Stimulated activated CD4-positive, alpha-beta T cell treated with anti-CD3 and anti-CD28 coated beads, TNF-alpha, amount 100 ng/mL, for 24 hours (primary cell): ENCODE data around the gene IGF1R.

Source experiments
- DNase-seq, 3 experiments: peaks; one replicate each; pipeline ENCODE4 v3.0.0-alpha.2; 2020; ENCODE audit warnings: low read depth in 3 of 3

Gene IGF1R

GRCh38 chr15:98796685-98797357 lies 148.5 kb downstream of the IGF1R start:
- no peak for DNase-seq

- DNase-seq, result no peak
These were observed 150.1 kb downstream of the IGF1R start for GRCh38 chr15:98798375-98798893.

- no peak for DNase-seq
These were observed 151.4 kb downstream of the IGF1R start for GRCh38 chr15:98799461-98800390.

- no peak for DNase-seq
These were observed 152.3 kb downstream of the IGF1R start for GRCh38 chr15:98800437-98801233.

- no peak for DNase-seq
These were observed 152.9 kb downstream of the IGF1R start for GRCh38 chr15:98801234-98801561.

GRCh38 chr15:98802187-98802586 lies 153.8 kb downstream of the IGF1R start:
- DNase-seq, result no peak

GRCh38 chr15:98803228-98804056 lies 155.1 kb downstream of the IGF1R start:
- no peak for DNase-seq

- DNase-seq, result no peak
These were observed 155.7 kb downstream of the IGF1R start for GRCh38 chr15:98804057-98804380.

GRCh38 chr15:98805434-98806274 lies 157.3 kb downstream of the IGF1R start:
- no peak for DNase-seq

GRCh38 chr15:98806275-98806895 lies 158.0 kb downstream of the IGF1R start:
- no peak for DNase-seq

- DNase-seq, result no peak
These were observed 158.9 kb downstream of the IGF1R start for GRCh38 chr15:98807262-98807661.

GRCh38 chr15:98809273-98809672 lies 160.9 kb downstream of the IGF1R start:
- no peak for DNase-seq

- DNase-seq, result no peak
These were observed 164.5 kb downstream of the IGF1R start for GRCh38 chr15:98812716-98813446.

GRCh38 chr15:98813951-98814350 lies 165.6 kb downstream of the IGF1R start:
- no peak for DNase-seq

- no peak for DNase-seq
These were observed 166.9 kb downstream of the IGF1R start for GRCh38 chr15:98815207-98815606.

GRCh38 chr15:98817745-98818144 lies 169.4 kb downstream of the IGF1R start:
- no peak for DNase-seq

GRCh38 chr15:98823012-98823458 lies 174.7 kb downstream of the IGF1R start:
- no peak for DNase-seq

GRCh38 chr15:98823616-98824015 lies 175.3 kb downstream of the IGF1R start:
- DNase-seq, result no peak

- DNase-seq, result no peak
These were observed 176.3 kb downstream of the IGF1R start for GRCh38 chr15:98824595-98824994.
